Activated CD4-positive, alpha-beta T cell treated with anti-CD3 and anti-CD28 coated beads, Interleukin-10, Interleukin-2, amounts not matched to agents 100 ng/mL and 50 ng/mL, durations not matched to agents 16 hours and 8 hours (primary cell): ENCODE data around the gene B4GALT1.
A peak's percentile ranks its signal among the peaks of the same experiment; 100 is the strongest.
"Not testable (repeated sequence)": the region's sequence is repeated elsewhere in the genome, so short reads cannot be mapped to it uniquely, and the experiment has no call there.

Experiments used
- DNase-seq: peaks from one replicate; pipeline ENCODE4 v3.0.0-alpha.2; 2020

B4GALT1 gene

DNA sequence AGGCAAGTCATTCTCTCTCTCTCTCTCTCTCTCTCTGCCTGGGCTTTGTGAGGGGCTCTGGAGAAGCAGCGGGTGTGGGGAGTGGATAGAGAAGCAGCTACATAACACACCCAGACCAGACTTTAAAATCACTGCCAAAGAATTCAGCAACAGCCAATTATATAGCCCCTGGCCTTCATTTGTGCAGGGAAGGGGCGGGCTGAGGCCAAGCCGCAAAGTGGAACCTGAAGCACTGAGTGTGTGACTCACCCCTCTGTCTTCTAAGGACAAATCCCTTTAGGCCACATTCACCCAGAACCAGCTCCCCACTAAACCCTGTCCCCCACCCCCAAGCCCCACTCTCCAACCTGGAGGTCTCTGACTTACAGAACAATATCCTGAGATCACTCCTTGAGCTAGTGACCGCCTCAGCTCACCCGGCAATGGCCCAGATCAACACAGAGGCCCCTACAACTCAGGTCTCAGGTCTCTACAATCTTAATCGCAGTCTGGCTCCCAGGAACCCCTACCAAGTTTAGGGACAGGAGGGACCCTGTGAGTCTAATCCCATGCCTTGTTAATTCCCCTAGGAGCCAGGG is 6.0 kb downstream of the B4GALT1 start:
- peak; percentile 79 for DNase-seq

- not testable (repeated sequence) for DNase-seq
Measured at GRCh38 chr9:33160446-33160845, 6.7 kb downstream of the B4GALT1 start.

- peak; percentile 89 for DNase-seq
Measured at GRCh38 chr9:33159777-33160127, 7.4 kb downstream of the B4GALT1 start.

- DNase-seq: peak; percentile 57
Measured at GRCh38 chr9:33158843-33159776, 8.0 kb downstream of the B4GALT1 start.

- no peak for DNase-seq
Measured at GRCh38 chr9:33157960-33158842, 8.9 kb downstream of the B4GALT1 start.

DNA sequence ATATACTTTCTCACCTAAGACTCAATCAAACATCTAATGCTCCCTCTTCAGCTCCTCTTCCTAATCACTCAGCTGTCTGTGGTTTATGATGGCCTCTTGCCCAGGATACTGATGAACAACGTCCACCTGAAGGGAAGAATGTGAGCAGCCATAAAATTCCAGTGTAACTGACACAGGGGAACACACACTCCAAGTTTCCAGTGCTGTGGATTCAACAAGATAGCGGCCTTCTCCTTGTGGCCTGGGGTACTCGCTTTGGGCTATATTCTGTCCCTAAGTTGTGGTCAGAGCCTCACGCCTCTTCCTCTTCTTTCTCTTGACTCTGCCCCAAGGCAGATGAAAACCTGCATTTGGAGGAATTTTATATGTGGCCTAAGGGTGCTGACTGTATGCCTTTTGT is 11.7 kb downstream of the B4GALT1 start:
- DNase-seq: no peak

DNA sequence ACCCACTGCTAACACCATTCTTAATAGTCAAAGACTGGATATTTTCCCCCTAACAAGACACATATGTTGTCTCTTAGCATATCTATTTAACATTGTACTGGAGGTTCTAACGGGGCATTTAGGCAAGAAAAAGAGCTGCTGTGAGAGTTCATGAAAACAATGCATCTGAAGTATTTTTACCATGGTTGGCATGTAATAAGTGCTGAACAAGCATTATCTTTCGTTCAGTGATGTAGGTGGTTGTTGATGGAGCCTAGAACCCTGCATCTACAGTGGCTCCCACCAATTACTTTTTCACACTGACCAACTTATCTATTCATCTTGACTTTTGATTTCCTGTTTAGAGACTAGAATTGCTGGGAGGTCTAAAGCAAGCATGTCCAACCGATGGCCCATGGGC is 12.8 kb downstream of the B4GALT1 start:
- DNase-seq: no peak

GRCh38 chr9:33153666-33154065 is 13.5 kb downstream of the B4GALT1 start:
- DNase-seq: no peak

- no peak for DNase-seq
Measured at GRCh38 chr9:33153001-33153400, 14.1 kb downstream of the B4GALT1 start.

DNA sequence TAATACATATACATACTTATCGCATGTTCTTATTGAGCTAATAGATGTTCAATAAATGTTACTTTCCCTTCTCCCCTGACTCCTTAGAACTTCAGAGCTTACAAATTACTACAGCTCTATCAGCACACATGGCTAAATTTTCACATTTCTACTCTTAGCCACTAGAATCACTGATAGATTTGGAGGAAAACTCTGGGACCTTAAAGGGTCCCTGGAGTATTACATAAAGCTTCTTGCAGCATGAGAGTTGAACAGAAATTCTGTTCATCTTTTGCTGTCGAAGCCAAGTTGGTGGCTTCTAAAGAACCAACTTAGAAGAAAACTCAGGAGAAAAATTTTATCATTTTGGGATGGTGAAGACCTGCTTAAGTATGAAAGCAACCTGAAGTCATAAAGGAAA is 15.5 kb downstream of the B4GALT1 start:
- DNase-seq: no peak

- no peak for DNase-seq
Measured at GRCh38 chr9:33151007-33151557, 16.1 kb downstream of the B4GALT1 start.

DNA sequence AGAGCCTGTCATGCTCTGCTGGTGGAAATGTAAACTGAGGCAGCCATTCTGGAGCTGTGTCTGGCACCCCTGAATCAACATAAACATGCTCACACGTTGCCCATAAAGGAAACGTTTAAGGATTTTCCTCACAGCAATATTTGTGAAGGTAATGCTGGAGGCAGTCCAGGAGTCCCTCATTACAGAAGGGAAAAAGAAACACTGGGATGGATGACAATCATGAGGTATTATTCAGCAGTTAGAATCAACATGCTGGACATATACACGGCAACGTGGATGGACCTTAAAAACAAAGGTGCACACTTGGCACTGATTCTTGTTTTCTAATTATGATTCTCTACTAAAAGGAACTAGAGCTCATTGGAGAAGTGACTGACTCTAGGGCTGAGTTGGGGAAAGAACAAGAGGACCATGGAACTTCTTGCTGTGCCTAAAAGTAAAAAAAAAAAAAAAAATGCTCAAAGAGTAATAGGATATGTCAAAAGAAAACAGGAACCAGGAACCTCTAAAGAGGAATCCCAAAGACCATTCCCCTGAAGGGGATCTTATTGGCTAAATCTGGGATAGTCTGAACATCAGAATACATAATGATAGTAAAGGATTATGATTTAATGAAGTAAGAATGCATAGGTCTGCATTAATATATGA is 18.6 kb downstream of the B4GALT1 start:
- no peak for DNase-seq

- DNase-seq: no peak
Measured at GRCh38 chr9:33147416-33148169, 19.5 kb downstream of the B4GALT1 start.

DNA sequence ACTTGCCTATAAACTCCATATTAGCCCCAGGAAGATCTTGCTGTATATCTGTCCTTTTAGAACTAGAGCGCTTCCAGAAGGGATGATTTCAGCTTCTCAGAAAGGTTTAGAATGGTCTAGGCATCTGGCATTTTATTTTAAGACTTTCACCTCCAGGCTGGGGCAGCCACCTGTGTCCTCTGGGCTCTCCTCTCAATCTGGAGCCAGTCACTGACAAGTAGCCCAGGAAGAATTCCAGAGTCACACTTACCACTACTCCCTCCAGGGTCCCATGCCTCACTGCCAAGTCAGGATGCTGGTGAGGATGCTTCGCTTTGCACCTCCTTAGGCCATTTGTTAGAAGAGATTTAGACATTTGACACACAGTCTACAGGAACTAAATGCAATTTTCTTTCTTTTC is 20.8 kb downstream of the B4GALT1 start:
- DNase-seq: no peak

DNA sequence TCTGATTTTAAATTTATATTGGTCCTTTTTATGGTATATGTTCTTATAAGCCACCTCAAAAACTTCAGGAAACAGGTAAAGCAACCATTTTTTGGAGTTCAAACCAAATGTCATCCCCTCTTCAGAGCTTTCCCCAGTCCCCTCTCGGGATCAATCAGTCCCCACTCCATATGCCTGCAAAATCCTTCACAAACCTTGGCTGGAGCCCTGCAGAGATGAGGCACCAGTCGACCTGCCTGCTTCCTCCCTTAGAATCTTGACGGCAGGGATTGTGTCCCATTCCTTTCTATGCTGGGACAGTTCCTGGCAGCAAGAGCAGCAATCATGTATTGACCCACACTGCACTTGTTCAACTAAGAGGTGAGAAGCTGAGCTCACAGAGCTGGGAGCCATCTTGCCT is 22.6 kb downstream of the B4GALT1 start:
- DNase-seq: no peak

DNA sequence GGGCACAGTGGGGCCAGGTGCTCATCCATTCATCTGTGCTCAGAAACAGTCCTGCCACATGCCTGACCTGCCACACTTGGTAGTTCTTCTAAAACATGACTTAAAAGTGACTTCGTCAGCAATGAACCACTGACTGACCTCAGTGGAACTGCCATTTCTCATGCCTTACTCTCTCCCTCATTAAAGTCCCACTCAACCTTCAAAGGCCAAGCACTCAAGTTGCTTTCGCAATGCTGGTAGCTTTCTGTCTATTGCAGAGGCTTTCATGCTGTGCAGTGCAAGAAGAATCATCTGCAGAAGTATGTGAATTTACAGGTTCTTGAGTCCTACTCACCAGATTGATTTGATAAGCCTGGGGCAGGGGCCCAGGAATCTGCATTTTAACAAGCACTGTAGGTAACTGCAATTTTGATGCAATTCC is 23.9 kb downstream of the B4GALT1 start:
- DNase-seq: no peak

GRCh38 chr9:33142535-33142934 is 24.6 kb downstream of the B4GALT1 start:
- no peak for DNase-seq

DNA sequence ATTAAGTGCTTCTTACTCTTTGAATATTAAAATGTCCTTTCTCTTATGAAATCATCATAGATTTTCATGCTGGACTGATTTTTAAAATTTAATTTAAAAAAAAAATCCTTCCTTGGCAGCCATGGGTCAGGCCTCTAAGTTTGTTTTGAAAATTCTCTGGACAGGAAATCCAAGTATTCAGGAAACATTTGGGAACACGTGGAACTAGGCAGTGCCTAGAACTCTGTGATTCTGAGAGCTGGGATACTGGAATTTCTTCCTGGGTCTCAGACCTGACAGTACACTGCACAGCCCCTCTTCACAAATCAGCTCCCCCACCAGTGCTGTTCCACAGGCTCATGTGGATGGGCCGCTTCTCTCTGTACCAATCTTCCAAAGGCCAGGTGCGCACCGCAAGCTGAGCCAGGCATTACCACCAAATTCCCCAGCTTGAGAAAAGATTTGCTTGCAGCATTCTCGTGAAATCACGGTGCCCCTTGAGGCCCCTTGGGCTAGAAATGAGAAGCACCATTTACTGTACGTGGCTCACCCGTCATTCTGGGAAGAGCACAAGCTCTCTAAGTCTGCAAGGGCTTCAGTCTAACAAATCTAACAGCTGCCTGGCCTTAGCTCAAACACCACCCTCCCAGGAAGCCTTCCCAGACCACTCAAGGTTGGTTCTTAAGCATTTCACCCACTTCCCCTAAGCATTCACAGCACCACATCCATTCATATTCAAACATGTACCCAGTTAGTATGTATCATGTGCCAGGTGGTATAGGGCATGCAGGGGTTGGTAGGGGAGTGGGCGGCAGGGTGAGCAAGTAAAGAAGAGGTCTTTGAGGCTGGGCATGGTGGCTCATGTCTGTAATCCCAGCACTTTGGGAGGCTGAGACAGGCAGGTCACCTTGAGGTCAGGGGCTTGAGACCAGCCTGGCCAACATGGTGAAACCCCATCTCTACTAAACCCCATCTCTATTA is 26.5 kb downstream of the B4GALT1 start:
- peak; percentile 39 for DNase-seq

DNA sequence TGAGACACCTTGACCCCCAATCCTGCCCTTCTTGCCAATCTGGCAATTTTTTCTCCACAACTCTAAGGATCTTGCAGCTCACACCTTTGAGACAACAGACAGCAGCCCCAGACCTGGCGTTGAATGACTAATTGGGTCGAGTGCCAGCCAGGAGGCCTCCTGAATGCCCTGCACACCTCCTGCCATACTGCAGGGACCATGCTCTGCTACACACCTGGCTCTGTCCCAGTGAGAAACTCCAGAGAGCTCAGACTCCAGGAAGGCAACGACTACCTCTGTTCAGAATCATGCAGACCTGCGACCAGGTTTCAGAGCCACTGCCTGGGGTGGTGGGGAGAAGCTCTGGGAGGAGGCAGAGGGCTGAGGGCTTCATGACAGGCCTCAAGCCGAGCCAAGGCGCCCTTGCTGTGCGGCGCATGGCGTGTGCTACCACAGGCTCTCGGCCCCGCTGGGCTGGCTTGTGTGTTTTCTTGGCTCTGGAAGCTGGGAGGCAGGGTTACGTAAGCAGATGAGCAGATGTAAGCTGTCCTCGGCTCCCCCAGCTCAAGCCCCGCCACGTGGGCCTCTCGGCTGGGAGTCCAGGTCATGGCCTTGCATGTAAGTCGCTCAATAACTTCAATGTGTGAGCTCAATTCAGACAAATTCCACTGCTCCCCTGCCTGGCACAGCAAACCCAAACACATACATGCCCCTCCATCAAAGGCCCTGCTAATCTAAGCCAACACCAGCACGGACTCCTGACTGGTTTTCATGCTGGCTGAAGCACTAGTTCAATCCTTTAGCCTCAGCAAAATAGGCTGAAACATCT is 27.5 kb downstream of the B4GALT1 start:
- DNase-seq: no peak

DNA sequence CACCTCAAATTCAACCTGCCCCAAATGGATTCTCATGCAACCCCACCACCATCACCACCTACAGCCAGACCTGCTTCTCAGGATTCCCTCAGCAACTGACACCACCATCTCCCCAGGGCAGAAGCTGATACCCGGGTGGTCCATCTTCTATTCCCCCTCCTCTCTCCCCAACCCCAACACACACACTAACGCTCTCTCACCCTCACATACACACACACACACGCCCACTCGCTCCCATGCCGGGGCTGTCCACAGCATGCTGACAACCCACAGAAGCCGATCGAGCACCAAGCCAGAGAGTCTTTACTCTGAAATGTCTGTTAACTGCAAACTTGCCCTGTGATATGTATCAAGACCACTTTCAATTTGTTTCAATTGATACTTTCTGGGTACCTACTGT is 28.4 kb downstream of the B4GALT1 start:
- no peak for DNase-seq
